GM12878 (cell line): ENCODE data around the gene CPB2.

Experiments
- CREB1 ChIP-seq: IDR thresholded peaks from 2 replicates; pipeline ENCODE4 v1.6.1; 2012; ENCODE audit warnings: low read depth, mild to moderate bottlenecking, inconsistent platforms
- EP300 ChIP-seq, 2 experiments: fragments of 150-350 bp in 1 of 2; IDR thresholded peaks; 2 replicates each; pipeline ENCODE4 v1.6.1; 2011 to 2012; ENCODE audit warnings: low read depth in 2 of 2, low read length in 2 of 2, borderline replicate concordance in 1 of 2, improper control_type of control experiment in 1 of 2, inconsistent platforms in 1 of 2; ENCODE audit not compliant: control insufficient read depth in 1 of 2
- MEF2A ChIP-seq: IDR thresholded peaks from 2 replicates; pipeline ENCODE4 v1.6.1; 2011; ENCODE audit warnings: low read depth, mild to moderate bottlenecking, low read length, moderate library complexity; ENCODE audit not compliant: insufficient read depth
- TF ChIP-seq, protein P1 (sequence below): fragments of 450-650 bp; IDR thresholded peaks from 2 replicates; pipeline ENCODE4 v1.6.1; 2017; ENCODE audit warnings: mild to moderate bottlenecking

DNA sequence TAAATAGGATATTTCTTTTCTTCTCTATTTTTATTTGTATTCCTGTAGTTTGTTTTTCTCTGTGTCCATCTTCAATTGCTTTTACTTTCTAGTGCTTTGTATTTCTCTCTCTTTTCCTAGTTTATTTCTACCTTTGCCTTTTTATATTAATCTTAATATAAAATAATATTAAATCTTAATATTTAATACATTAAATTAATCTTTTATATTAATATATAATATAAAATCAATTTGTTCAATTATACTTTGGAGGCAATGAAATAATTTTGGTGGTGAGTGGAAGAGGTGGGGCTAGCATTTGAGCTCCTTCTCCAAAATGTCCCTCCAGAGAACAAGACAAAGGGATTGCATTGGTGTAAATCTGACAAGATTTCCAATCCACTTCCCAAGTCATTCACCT is 6.3 kb upstream of the CPB2 start:
- TF ChIP-seq CREB1, result no peak
- TF ChIP-seq, protein P1, sequence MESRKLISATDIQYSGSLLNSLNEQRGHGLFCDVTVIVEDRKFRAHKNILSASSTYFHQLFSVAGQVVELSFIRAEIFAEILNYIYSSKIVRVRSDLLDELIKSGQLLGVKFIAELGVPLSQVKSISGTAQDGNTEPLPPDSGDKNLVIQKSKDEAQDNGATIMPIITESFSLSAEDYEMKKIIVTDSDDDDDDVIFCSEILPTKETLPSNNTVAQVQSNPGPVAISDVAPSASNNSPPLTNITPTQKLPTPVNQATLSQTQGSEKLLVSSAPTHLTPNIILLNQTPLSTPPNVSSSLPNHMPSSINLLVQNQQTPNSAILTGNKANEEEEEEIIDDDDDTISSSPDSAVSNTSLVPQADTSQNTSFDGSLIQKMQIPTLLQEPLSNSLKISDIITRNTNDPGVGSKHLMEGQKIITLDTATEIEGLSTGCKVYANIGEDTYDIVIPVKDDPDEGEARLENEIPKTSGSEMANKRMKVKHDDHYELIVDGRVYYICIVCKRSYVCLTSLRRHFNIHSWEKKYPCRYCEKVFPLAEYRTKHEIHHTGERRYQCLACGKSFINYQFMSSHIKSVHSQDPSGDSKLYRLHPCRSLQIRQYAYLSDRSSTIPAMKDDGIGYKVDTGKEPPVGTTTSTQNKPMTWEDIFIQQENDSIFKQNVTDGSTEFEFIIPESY, result no peak
- TF ChIP-seq MEF2A, result no peak
- TF ChIP-seq EP300 (IDR thresholded peaks at IDR 0.05; ENCODE audit: borderline replicate concordance in 1 of 2, control insufficient read depth in 1 of 2, low read depth in 2 of 2, low read length in 2 of 2), result no peak
